Activated naive CD8-positive, alpha-beta T cell (primary cell): ENCODE data around the gene CSPG4.
"Not testable (repeated sequence)": the region's sequence is repeated elsewhere in the genome, so short reads cannot be mapped to it uniquely, and the experiment has no call there.

ENCODE experiments used
- H3K27ac Mint-ChIP-seq: one replicate; pipeline ENCODE4 v1.8.0; 2021; ENCODE audit warnings: mixed read lengths
- H3K27me3 Mint-ChIP-seq: one replicate; pipeline ENCODE4 v1.8.0; 2021; ENCODE audit warnings: mixed read lengths
- H3K36me3 Mint-ChIP-seq: one replicate; pipeline ENCODE4 v1.8.0; 2021; ENCODE audit warnings: mixed read lengths
- H3K4me1 Mint-ChIP-seq: one replicate; pipeline ENCODE4 v1.8.0; 2021; ENCODE audit warnings: low read depth, mixed read lengths
- H3K4me3 Mint-ChIP-seq: one replicate; pipeline ENCODE4 v1.8.0; 2021; ENCODE audit warnings: mild to moderate bottlenecking, mixed read lengths
- H3K9me3 Mint-ChIP-seq: one replicate; pipeline ENCODE4 v1.8.0; 2021; ENCODE audit warnings: low read depth, mixed read lengths

CSPG4 gene

GRCh38 chr15:75712668-75713337 lies at the start of gene CSPG4:
Gene CSPG4, minus strand, starts transcription at chr15:75712848. Its CDS starts 93 bp downstream, at chr15:75712755.
- no peaks in the 10 kb centered on the region for H3K9me3 Mint-ChIP-seq
- H3K27ac Mint-ChIP-seq = no peak within 1 kb of the TSS
- no peaks in the 10 kb centered on the region for H3K36me3 Mint-ChIP-seq
- H3K4me3 Mint-ChIP-seq = no peak within 1 kb of the TSS
- no peaks in the 10 kb centered on the region for H3K4me1 Mint-ChIP-seq
- peaks cover 7% of the 10 kb centered on the region for H3K27me3 Mint-ChIP-seq

GRCh38 chr15:75762357-75762718 lies 49.7 kb upstream of the CSPG4 start:
- not testable (repeated sequence) for H3K4me3 Mint-ChIP-seq, H3K27me3 Mint-ChIP-seq, H3K27ac Mint-ChIP-seq, H3K36me3 Mint-ChIP-seq, H3K9me3 Mint-ChIP-seq
- H3K4me1 Mint-ChIP-seq = peaks cover 19% of the 10 kb centered on the region

DNA sequence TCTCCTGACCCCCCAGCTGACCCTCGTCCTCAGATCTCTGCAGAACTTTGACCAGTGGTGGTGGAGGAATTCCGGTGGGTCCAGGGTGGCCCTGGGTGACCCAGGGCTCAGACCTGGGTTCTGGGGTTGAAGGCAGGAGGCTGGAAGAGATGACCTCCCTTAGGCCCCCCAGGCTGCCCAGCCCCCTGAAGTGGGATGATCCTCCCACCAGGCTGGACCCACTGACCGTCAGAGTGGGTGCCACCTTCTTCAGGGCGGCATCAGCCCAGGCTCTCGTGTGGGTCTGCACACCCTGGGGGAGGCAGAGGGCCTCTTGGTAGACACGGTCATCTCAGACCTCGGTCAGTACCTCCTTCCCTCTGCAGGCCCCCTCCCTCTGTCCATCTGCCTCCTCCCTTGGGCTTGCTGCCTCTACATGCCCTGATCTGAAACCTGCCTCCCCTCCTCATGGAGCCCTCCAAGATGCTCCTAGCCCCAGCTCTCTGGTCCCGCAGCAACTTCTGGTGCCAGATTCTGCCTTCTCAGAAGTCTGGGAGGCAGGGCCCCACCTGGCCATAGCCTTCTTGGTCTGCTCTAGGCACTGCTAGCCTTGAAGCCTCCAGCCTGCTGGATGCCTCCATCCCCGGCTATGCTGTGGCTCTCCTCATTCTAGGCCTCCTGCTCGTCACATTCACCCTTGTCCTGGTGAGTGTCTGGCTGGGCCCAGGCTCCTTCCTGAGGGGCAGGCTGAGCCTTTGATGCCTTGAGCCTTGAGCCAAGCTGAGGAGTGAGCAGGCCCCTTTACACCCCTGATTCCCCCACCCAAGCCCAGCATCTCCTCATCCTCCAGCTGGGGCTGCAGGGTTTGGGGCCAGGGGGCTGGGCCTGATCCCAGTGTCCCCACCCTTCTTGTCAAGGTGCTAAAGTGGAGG lies 49.1 kb upstream of the CSPG4 start:
- no peak overlapping the region for H3K4me3 Mint-ChIP-seq
- H3K27me3 Mint-ChIP-seq = no peaks in the 10 kb centered on the region
- H3K9me3 Mint-ChIP-seq = no peaks in the 10 kb centered on the region
- H3K4me1 Mint-ChIP-seq = peaks cover 19% of the 10 kb centered on the region
- H3K36me3 Mint-ChIP-seq = no peaks in the 10 kb centered on the region
- H3K27ac Mint-ChIP-seq = no peak overlapping the region

DNA sequence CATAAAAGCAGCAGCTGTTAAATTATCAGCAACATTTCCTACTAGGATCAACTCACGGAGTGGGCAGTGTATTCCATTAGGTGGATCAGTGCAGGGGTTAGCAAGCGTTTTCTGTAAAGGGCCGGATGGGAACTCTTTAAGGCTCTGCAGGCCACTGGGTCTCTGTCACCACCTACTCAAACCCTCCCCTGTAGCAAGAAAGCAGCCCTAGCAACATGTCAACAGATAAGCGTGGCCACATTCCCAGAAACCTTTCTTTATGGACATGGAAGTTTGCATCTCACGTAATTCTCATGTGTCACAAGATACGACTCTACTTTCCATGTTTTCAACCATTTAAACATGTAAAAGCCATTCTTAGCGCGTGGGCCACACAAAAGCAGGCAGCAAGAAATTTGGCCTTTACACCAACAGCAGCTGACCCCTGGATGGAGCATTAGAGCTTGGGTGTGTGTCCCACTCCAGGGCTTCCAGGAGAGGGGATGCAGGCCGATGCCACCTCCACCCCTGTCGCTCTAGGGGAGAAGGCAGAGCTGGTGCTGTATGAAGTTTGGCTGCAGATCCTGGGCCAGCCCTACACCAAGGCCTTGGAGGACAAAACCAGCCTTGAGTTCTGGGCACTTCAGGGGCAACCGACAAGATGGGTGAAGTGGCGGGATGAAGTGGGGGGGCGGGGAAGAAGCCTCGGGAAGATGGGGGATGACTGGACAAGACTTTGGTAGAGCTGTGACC lies 48.2 kb upstream of the CSPG4 start:
- H3K27ac Mint-ChIP-seq = no peak overlapping the region
- H3K36me3 Mint-ChIP-seq = no peaks in the 10 kb centered on the region
- no peak overlapping the region for H3K4me3 Mint-ChIP-seq
- H3K4me1 Mint-ChIP-seq = peaks cover 19% of the 10 kb centered on the region
- H3K27me3 Mint-ChIP-seq = no peaks in the 10 kb centered on the region
- no peaks in the 10 kb centered on the region for H3K9me3 Mint-ChIP-seq

- not testable (repeated sequence) for H3K36me3 Mint-ChIP-seq, H3K4me3 Mint-ChIP-seq, H3K27ac Mint-ChIP-seq, H3K27me3 Mint-ChIP-seq, H3K9me3 Mint-ChIP-seq
- H3K4me1 Mint-ChIP-seq = peaks cover 19% of the 10 kb centered on the region
Measured at GRCh38 chr15:75760131-75760520, 47.5 kb upstream of the CSPG4 start.

DNA sequence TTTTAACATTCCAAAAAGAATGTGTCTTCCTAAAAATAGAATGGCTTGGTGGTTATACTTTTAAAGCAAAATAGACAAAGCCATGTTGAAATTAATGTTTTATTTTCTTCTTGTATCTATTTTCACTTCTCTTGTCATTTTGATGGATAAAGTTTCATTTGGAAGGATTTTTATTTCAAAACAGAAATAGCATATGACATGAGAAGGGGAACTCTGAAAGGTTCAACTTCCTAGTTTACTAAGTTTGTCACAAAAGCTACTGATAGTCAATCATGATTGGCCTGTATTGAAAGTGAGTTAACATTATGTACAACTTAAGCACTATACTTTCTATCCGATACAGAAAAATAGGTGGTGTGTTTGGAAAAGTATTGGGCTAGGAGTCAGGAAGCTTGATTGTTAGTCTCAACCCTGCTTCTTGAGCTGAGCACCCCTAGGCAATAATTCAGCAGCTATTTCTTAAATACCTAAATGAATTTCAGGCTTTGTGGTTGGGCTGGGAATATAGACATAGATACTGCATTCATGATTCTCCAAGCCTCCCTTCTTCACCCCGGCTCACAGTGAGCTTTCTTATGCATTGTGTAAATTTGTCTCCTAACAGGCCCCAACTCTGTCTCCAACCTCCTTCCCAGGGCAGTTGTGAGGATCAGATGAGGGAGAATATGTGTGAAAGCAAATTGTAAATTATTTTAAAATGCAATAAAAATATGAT lies 46.9 kb upstream of the CSPG4 start:
- Mint-ChIP-seq H3K9me3 (no peaks in the 10 kb centered on the region), H3K4me3 (peak overlapping the region; percentile 90), H3K36me3 (no peaks in the 10 kb centered on the region), H3K4me1 (peaks cover 19% of the 10 kb centered on the region), H3K27ac (peak overlapping the region; percentile 80), H3K27me3 (no peaks in the 10 kb centered on the region)

DNA sequence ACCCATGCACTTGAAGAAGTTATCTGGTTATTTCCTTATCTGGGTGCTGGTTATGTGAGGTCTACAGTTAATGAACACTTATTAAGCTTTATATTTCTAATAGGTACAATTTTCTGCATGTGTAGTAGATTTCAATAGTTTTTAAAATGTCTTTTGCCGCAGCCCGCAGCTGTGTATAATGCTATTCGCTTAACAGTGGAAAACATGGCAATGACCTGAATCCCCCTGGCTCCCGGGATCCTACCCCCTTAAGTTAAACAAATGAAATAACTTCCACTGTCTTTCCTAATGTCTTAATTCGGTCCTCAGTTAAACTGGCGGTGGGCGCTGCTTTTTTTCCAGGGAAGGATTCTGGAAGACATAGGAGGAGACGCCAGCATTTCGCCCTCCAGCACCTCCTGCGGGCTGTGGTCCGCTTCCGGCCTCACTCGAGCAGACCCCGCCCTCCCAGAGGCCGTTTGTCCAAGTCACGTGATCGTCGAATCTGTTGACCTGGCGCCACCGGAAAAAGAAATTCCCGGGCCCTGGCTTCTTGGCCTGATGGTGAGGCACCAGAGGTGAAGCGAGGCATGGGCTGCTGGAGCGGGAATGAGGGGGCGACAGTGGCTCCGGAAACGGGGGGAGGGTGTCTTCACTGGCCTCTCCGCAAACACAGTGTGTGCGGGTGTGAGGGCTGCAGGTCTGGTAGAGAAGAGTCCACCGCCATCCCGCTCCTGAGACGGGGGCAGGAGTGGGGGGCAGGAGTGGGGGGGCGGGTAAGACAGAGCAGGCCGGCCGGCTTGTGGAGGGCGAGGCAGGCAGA lies 45.6 kb upstream of the CSPG4 start:
- Mint-ChIP-seq H3K4me3 (peak overlapping the region; percentile 90), H3K27me3 (no peaks in the 10 kb centered on the region), H3K9me3 (no peaks in the 10 kb centered on the region), H3K36me3 (no peaks in the 10 kb centered on the region), H3K27ac (peak overlapping the region; percentile 82), H3K4me1 (peaks cover 19% of the 10 kb centered on the region)

DNA sequence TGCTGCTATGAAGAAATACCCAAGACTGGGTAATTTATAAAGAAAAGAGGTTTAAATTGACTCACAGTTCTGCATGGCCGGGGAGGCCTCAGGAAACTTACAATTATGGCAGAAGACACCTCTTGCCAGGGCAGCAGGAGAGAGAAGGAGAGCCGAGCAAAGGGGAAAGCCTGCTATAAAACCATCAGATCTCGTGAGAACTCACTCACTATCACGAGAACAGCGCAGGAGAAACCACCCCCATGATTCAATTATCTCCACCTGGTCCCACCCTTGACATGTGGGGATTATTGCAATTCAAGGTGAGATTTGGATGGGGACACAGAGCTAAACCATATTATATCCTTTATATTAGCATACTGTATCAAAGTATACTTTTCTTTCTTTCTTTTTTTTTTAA lies 42.2 kb upstream of the CSPG4 start:
- H3K36me3 Mint-ChIP-seq, H3K9me3 Mint-ChIP-seq, H3K27me3 Mint-ChIP-seq, H3K4me3 Mint-ChIP-seq, H3K27ac Mint-ChIP-seq: not testable (repeated sequence)
- H3K4me1 Mint-ChIP-seq = peaks cover 17% of the 10 kb centered on the region

GRCh38 chr15:75753145-75753544 lies 40.5 kb upstream of the CSPG4 start:
- peaks cover 12% of the 10 kb centered on the region for H3K4me1 Mint-ChIP-seq
- no peaks in the 10 kb centered on the region for H3K27me3 Mint-ChIP-seq
- H3K36me3 Mint-ChIP-seq = no peaks in the 10 kb centered on the region
- H3K27ac Mint-ChIP-seq = no peak overlapping the region
- no peaks in the 10 kb centered on the region for H3K9me3 Mint-ChIP-seq
- H3K4me3 Mint-ChIP-seq = no peak overlapping the region

GRCh38 chr15:75751891-75752290 lies 39.2 kb upstream of the CSPG4 start:
- H3K27ac Mint-ChIP-seq = no peak overlapping the region
- no peaks in the 10 kb centered on the region for H3K36me3 Mint-ChIP-seq
- no peaks in the 10 kb centered on the region for H3K9me3 Mint-ChIP-seq

GRCh38 chr15:75751116-75751875 lies 38.6 kb upstream of the CSPG4 start:
- no peaks in the 10 kb centered on the region for H3K36me3 Mint-ChIP-seq
- H3K4me3 Mint-ChIP-seq = no peak overlapping the region
- H3K4me1 Mint-ChIP-seq = peaks cover 6% of the 10 kb centered on the region
- H3K27ac Mint-ChIP-seq = no peak overlapping the region
- H3K9me3 Mint-ChIP-seq = no peaks in the 10 kb centered on the region
- no peaks in the 10 kb centered on the region for H3K27me3 Mint-ChIP-seq

More at GRCh38 chr15:75751891-75752290, 39.2 kb upstream of the CSPG4 start:
- H3K27me3 Mint-ChIP-seq = no peaks in the 10 kb centered on the region
- peaks cover 6% of the 10 kb centered on the region for H3K4me1 Mint-ChIP-seq
- no peak overlapping the region for H3K4me3 Mint-ChIP-seq

GRCh38 chr15:75750261-75751050 lies 37.8 kb upstream of the CSPG4 start:
- Mint-ChIP-seq H3K4me3 (no peak overlapping the region), H3K4me1 (peaks cover 6% of the 10 kb centered on the region), H3K36me3 (no peaks in the 10 kb centered on the region), H3K27me3 (no peaks in the 10 kb centered on the region), H3K27ac (no peak overlapping the region), H3K9me3 (no peaks in the 10 kb centered on the region)

DNA sequence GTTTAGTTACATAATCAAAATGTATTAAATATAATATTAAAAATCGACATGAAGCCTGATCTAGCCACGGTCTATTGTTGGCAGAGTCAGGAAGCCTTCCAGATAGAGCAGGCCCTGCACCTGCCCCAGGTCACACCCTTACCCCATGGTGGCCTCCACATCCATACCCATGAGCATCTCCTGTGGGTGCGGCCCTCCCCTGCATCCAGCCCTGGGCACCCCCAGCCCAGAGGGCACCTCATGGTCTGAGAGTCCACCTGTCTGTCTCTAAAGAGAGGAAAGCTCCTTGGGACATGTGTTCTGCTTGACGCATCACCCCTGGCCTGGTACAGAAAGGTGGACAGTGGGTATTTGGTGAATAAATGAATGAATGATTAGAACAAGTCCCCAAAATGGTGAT lies 37.2 kb upstream of the CSPG4 start:
- H3K27me3 Mint-ChIP-seq = no peaks in the 10 kb centered on the region
- no peaks in the 10 kb centered on the region for H3K9me3 Mint-ChIP-seq
- H3K36me3 Mint-ChIP-seq = no peaks in the 10 kb centered on the region
- H3K27ac Mint-ChIP-seq = no peak overlapping the region
- H3K4me1 Mint-ChIP-seq = peaks cover 6% of the 10 kb centered on the region
- no peak overlapping the region for H3K4me3 Mint-ChIP-seq
